GM12878 (cell line): Measurements from ENCODE around the gene RRM2.

Source experiments
- ATF3 ChIP-seq: IDR thresholded peaks from 2 replicates; pipeline ENCODE4 v1.6.1; 2011; ENCODE audit warnings: low read depth, mild to moderate bottlenecking, low read length, moderate library complexity, borderline replicate concordance; ENCODE audit errors: extremely low read depth
- CTCF ChIP-seq, 3 experiments: IDR thresholded peaks in 2 of 3; conservative IDR thresholded peaks in 1 of 3; 2 replicates each; pipeline ENCODE4 v1.5.1; 2011; ENCODE audit warnings: low read depth in 3 of 3, low read length in 3 of 3, mild to moderate bottlenecking in 3 of 3, control low read depth in 2 of 3, moderate library complexity in 2 of 3, inconsistent platforms in 1 of 3, mixed read lengths in 1 of 3; ENCODE audit not compliant: control insufficient read depth in 2 of 3, insufficient read depth in 1 of 3; ENCODE audit errors: extremely low read depth in 1 of 3
- JUND ChIP-seq: IDR thresholded peaks from 2 replicates; pipeline ENCODE4 v1.6.1; 2012; ENCODE audit warnings: low read depth, mild to moderate bottlenecking, low read length, improper control_type of control experiment, moderate library complexity
- MXI1 ChIP-seq: fragments of 150-350 bp; IDR thresholded peaks from 2 replicates; pipeline ENCODE4 v1.6.1; 2011; ENCODE audit warnings: low read depth, mild to moderate bottlenecking, inconsistent platforms, low read length, improper control_type of control experiment
- MYC ChIP-seq: IDR thresholded peaks from 2 replicates; pipeline ENCODE4 v1.6.1; 2011; ENCODE audit warnings: mild to moderate bottlenecking, low read length, moderate library complexity, inconsistent platforms; ENCODE audit not compliant: insufficient read depth, insufficient replicate concordance, insufficient read length, severe bottlenecking
- NFIC ChIP-seq: IDR thresholded peaks from 2 replicates; pipeline ENCODE4 v1.6.1; 2012; ENCODE audit warnings: low read depth, mild to moderate bottlenecking, inconsistent platforms, low read length, moderate library complexity
- STAT3 ChIP-seq: IDR thresholded peaks from 2 replicates; pipeline ENCODE4 v1.6.1; 2011; ENCODE audit warnings: low read depth, low read length, improper control_type of control experiment
- TF ChIP-seq, protein P1 (sequence below): fragments of 450-650 bp; IDR thresholded peaks from 2 replicates; pipeline ENCODE4 v1.6.1; 2014; ENCODE audit warnings: mild to moderate bottlenecking

DNA sequence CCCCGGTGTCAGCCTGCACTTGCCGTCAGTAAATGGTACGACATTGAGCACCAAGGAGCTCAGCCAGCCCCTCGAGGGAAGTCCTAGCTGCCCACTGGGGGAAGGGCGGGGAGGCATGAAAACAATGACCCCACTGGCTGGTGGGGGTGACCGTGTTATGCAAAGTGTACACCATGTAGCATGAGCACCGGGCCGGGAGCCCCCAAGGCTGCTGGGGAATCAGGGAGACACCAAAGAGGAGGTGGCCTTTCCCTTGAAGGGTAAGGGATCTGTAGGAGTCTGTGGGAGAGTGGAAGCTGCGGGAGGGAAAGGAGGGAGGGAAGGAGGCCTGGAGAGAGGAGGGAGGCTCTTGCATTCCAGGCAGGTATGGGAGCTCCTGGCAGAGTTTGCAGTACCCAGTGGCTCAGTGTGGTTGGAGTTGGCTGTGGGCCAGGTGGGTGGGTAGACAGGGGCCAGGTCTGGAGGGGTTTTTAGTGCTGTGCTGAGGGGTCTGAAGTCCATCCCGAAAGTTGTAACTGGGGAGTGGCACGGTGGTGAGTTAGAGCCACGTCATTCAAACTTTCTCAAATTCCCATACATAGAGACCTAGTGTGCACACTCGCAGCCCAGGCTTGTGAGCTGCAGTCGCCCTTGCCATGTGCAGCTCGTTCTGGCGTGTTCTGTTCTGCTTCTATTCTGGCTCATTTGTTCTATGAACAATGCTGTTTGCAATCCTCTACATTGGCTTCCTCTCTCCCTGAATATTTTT is 22.4 kb downstream of the RRM2 start:
- TF ChIP-seq JUND, result no peak
- TF ChIP-seq CTCF (IDR thresholded peaks at IDR 0.05 in 2 of 3, conservative IDR thresholded peaks at IDR 0.05 in 1 of 3; ENCODE audit: control insufficient read depth in 2 of 3, extremely low read depth in 1 of 3, insufficient read depth in 1 of 3, low read depth in 3 of 3, low read length in 3 of 3), result no peak
- TF ChIP-seq MYC, result no peak
- no peak for TF ChIP-seq NFIC
- TF ChIP-seq MXI1, result no peak
- TF ChIP-seq ATF3, result no peak
- TF ChIP-seq, protein P1, sequence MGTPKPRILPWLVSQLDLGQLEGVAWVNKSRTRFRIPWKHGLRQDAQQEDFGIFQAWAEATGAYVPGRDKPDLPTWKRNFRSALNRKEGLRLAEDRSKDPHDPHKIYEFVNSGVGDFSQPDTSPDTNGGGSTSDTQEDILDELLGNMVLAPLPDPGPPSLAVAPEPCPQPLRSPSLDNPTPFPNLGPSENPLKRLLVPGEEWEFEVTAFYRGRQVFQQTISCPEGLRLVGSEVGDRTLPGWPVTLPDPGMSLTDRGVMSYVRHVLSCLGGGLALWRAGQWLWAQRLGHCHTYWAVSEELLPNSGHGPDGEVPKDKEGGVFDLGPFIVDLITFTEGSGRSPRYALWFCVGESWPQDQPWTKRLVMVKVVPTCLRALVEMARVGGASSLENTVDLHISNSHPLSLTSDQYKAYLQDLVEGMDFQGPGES, result no peak
- no peak for TF ChIP-seq STAT3
